ENCODE data around the gene NBAS. TPM values are rescaled to one million over a fixed set of nuclear protein-coding genes. Genes with fewer than 3 reads are reported as not detected.

NBAS gene
- total and polyA plus RNA-seq, 2 donors (not counting 3 experiments of a cell fraction or from before 2014, with no cell fraction given), result 29.4 to 43.0 TPM

DNA sequence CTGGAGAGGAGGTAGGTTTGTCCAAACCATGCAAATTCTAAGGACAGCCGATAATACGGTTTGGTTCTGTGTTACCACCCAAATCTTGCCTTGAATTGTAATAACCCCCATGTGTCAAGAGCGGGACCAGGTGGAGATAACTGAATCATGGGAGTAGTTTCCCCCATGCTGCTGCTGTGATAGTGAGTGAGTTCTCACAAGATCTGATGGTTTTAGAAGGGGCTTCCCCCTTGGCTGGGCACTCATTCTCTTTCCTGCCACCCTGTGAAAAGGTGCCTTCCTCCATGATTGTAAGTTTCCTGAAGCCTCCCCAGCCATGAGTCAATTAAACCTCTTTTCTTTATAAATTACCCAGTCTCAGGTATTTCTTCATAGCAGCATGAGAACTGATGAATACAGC, 295.2 kb downstream of the NBAS start:
- FAIRE-seq, result peak; percentile 4

More for the DNA sequence above, 295.2 kb downstream of the NBAS start:
- H3K4me3 ChIP-seq (replicated peaks in 1 of 3; ENCODE audit: insufficient read depth in 1 of 3, low read depth in 1 of 3, low read length in 3 of 3), result no peak overlapping the region
- no peak overlapping the region for H3K9ac ChIP-seq (replicated peaks; ENCODE audit: extremely low read depth, insufficient read depth, low read length)
- no peak overlapping the region for H3K4me2 ChIP-seq (ENCODE audit: insufficient read depth, low read length)
- no peaks in the 10 kb centered on the region for H3K9me3 ChIP-seq (replicated peaks; ENCODE audit: control insufficient read depth, insufficient read depth, low read length)
- H3K79me2 ChIP-seq (ENCODE audit: control insufficient read depth, insufficient read depth, low read length), result no peaks in the 10 kb centered on the region
- intact Hi-C loops (cut with micrococcal nuclease) (no loop called here), dilution Hi-C loops (cut with MboI; ENCODE audit: extremely low pct_ligation_motif_present, low sequenced_read_pairs) (no loop called here)
- no peaks in the 10 kb centered on the region for H3K27me3 ChIP-seq (ENCODE audit: control insufficient read depth in 2 of 2, insufficient read depth in 2 of 2, low read length in 2 of 2)
- DNase-seq (ENCODE audit: low read depth, low spot score), result no peak
- no peak overlapping the region for H3K27ac ChIP-seq (ENCODE audit: insufficient read depth, low read depth, low read length)
- ChIA-PET CTCF (no interaction called here), POLR2A (no interaction called here)
- no TSS peak for BruUV-seq (replicated peaks)
- no peaks in the 10 kb centered on the region for H3K4me1 ChIP-seq (ENCODE audit: control insufficient read depth, extremely low read depth, insufficient read depth, low read length)
- TF ChIP-seq GATA2 (IDR thresholded peaks at IDR 0.05; ENCODE audit: insufficient read depth, insufficient read length, low read depth, low read length) (no peak), POLR2AphosphoS5 (IDR thresholded peaks at IDR 0.05; ENCODE audit: insufficient read depth, low read depth, low read length) (no peak), EZH2 (IDR thresholded peaks at IDR 0.05; ENCODE audit: borderline replicate concordance, low read depth, low read length, severe bottlenecking) (no peak), POLR2A (IDR thresholded peaks at IDR 0.05; ENCODE audit: low read depth, low read length) (no peak), JUN (IDR thresholded peaks at IDR 0.05; ENCODE audit: borderline replicate concordance, insufficient read depth, insufficient read length, low read depth) (no peak), MYC (IDR thresholded peaks at IDR 0.05; ENCODE audit: low read depth, low read length) (no peak), FOS (IDR thresholded peaks at IDR 0.05; ENCODE audit: borderline replicate concordance, insufficient read depth, low read length) (no peak)
- TF ChIP-seq, protein P1, sequence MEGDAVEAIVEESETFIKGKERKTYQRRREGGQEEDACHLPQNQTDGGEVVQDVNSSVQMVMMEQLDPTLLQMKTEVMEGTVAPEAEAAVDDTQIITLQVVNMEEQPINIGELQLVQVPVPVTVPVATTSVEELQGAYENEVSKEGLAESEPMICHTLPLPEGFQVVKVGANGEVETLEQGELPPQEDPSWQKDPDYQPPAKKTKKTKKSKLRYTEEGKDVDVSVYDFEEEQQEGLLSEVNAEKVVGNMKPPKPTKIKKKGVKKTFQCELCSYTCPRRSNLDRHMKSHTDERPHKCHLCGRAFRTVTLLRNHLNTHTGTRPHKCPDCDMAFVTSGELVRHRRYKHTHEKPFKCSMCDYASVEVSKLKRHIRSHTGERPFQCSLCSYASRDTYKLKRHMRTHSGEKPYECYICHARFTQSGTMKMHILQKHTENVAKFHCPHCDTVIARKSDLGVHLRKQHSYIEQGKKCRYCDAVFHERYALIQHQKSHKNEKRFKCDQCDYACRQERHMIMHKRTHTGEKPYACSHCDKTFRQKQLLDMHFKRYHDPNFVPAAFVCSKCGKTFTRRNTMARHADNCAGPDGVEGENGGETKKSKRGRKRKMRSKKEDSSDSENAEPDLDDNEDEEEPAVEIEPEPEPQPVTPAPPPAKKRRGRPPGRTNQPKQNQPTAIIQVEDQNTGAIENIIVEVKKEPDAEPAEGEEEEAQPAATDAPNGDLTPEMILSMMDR (IDR thresholded peaks at IDR 0.05; ENCODE audit: extremely low read depth in 1 of 2, insufficient read depth in 1 of 2, low read depth in 1 of 2, low read length in 2 of 2), result no peak
- TF ChIP-seq, protein P2, sequence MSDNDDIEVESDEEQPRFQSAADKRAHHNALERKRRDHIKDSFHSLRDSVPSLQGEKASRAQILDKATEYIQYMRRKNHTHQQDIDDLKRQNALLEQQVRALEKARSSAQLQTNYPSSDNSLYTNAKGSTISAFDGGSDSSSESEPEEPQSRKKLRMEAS (IDR thresholded peaks at IDR 0.05; ENCODE audit: insufficient read depth, insufficient read length), result no peak
- no peaks in the 10 kb centered on the region for H3K36me3 ChIP-seq (ENCODE audit: control insufficient read depth in 2 of 2, extremely low read depth in 1 of 2, insufficient read depth in 2 of 2, low read length in 2 of 2)
- H3K9me1 ChIP-seq (replicated peaks; ENCODE audit: control insufficient read depth, extremely low read depth, insufficient read depth, low read length), result no peaks in the 10 kb centered on the region
- no peak overlapping the region for H2AFZ ChIP-seq (ENCODE audit: low read depth, low read length)
- no peaks in the 10 kb centered on the region for H4K20me1 ChIP-seq (replicated peaks; ENCODE audit: control insufficient read depth, extremely low read depth, insufficient read depth, low read length)

Measured in endothelial cell of umbilical vein (primary cell).